GM19193 (cell line): ENCODE measurements around the gene CYP26B1.

ENCODE experiments used
- POLR2A ChIP-seq: IDR thresholded peaks from 4 replicates; pipeline ENCODE4 v1.6.1; 2011; ENCODE audit not compliant: insufficient read depth, insufficient read length; ENCODE audit errors: extremely low read depth

CYP26B1 gene

GRCh38 chr2:72139471-72139873 lies 8.2 kb downstream of the CYP26B1 start:
- no peak for TF ChIP-seq POLR2A

GRCh38 chr2:72138921-72139381 lies 8.7 kb downstream of the CYP26B1 start:
- TF ChIP-seq POLR2A: no peak

- no peak for TF ChIP-seq POLR2A
These were observed 9.4 kb downstream of the CYP26B1 start for GRCh38 chr2:72138011-72138881.

GRCh38 chr2:72137498-72138010 lies 10.1 kb downstream of the CYP26B1 start:
- no peak for TF ChIP-seq POLR2A

- no peak for TF ChIP-seq POLR2A
These were observed 10.6 kb downstream of the CYP26B1 start for GRCh38 chr2:72136933-72137497.

GRCh38 chr2:72136331-72136730 lies 11.3 kb downstream of the CYP26B1 start:
- TF ChIP-seq POLR2A: no peak

GRCh38 chr2:72135921-72136320 lies 11.7 kb downstream of the CYP26B1 start:
- TF ChIP-seq POLR2A: no peak

- TF ChIP-seq POLR2A: no peak
These were observed 12.5 kb downstream of the CYP26B1 start for GRCh38 chr2:72134997-72135800.

GRCh38 chr2:72134408-72134996 lies 13.2 kb downstream of the CYP26B1 start:
- no peak for TF ChIP-seq POLR2A

GRCh38 chr2:72133721-72134407 lies 13.8 kb downstream of the CYP26B1 start:
- TF ChIP-seq POLR2A: no peak

- TF ChIP-seq POLR2A: no peak
These were observed 14.5 kb downstream of the CYP26B1 start for GRCh38 chr2:72132981-72133720.

- no peak for TF ChIP-seq POLR2A
These were observed 15.5 kb downstream of the CYP26B1 start for GRCh38 chr2:72131916-72132841.
